H1 (cell line): ENCODE results near the gene RNF38.

ENCODE experiments used
- ATF3 ChIP-seq: IDR thresholded peaks from 2 replicates; pipeline ENCODE4 v1.6.1; 2011; ENCODE audit warnings: low read depth, mild to moderate bottlenecking, low read length; ENCODE audit not compliant: insufficient read depth
- CREB1 ChIP-seq: IDR thresholded peaks from 2 replicates; pipeline ENCODE4 v1.6.1; 2012; ENCODE audit warnings: inconsistent platforms
- JUND ChIP-seq: IDR thresholded peaks from 2 replicates; pipeline ENCODE4 v1.6.1; 2011; ENCODE audit warnings: mild to moderate bottlenecking, improper control_type of control experiment, low read length
- TEAD4 ChIP-seq: IDR thresholded peaks from 2 replicates; pipeline ENCODE4 v1.6.1; 2012; ENCODE audit warnings: low read depth, low read length, inconsistent platforms, mixed read lengths
- TF ChIP-seq, protein P1 (sequence below), 3 experiments: IDR thresholded peaks; 1 replicate in 2 of 3; 2 replicates in 1 of 3; pipeline versions ENCODE4 v1.5.1 to v1.6.1; 2011; ENCODE audit warnings: low read length in 3 of 3, mild to moderate bottlenecking in 3 of 3, inconsistent platforms in 2 of 3, low read depth in 1 of 3, moderate library complexity in 1 of 3; ENCODE audit not compliant: insufficient read depth in 1 of 3; ENCODE audit errors: control extremely low read depth in 1 of 3

DNA sequence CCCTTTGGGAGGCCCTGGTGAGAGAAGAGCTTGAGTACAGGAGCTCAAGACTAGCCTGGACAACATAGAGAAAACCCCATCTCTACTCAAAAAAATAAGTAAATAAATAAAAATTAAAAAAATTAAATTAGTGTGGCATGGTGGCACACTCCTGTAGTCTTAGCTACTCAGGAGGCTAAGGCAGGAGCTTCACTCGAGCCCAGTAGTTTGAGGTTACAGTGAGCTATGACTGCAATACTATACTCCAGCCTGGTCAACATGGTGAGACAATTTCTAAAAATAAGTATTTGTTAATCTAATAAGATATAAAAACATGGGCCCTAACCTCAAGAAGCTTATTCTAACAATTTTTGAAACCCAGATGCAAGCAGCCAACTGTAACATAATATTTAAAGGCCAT is 7.6 kb downstream of the RNF38 start:
- TF ChIP-seq, protein P1, sequence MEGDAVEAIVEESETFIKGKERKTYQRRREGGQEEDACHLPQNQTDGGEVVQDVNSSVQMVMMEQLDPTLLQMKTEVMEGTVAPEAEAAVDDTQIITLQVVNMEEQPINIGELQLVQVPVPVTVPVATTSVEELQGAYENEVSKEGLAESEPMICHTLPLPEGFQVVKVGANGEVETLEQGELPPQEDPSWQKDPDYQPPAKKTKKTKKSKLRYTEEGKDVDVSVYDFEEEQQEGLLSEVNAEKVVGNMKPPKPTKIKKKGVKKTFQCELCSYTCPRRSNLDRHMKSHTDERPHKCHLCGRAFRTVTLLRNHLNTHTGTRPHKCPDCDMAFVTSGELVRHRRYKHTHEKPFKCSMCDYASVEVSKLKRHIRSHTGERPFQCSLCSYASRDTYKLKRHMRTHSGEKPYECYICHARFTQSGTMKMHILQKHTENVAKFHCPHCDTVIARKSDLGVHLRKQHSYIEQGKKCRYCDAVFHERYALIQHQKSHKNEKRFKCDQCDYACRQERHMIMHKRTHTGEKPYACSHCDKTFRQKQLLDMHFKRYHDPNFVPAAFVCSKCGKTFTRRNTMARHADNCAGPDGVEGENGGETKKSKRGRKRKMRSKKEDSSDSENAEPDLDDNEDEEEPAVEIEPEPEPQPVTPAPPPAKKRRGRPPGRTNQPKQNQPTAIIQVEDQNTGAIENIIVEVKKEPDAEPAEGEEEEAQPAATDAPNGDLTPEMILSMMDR (IDR thresholded peaks at IDR 0.05; ENCODE audit: control extremely low read depth in 1 of 3, insufficient read depth in 1 of 3, low read depth in 1 of 3, low read length in 3 of 3): no peak
- no peak for TF ChIP-seq CREB1
- no peak for TF ChIP-seq ATF3
- TF ChIP-seq TEAD4: no peak
- TF ChIP-seq JUND: no peak
